Lower lobe of right lung (tissue), 2 donors: ENCODE measurements around the gene GSN. TPM values are rescaled to one million over a fixed set of nuclear protein-coding genes. Genes with fewer than 3 reads are reported as not detected.

Experiments
- ATAC-seq, 2 donors: fragments of 200-7000 bp; cut with Tn5 transposase; one replicate each; pipeline ENCODE4 v1.9.1; 2020 to 2022; ENCODE audit warnings: mild to moderate bottlenecking in 2 of 2, moderate library complexity in 2 of 2
- DNase-seq: peaks from one replicate; pipeline ENCODE4 v3.0.0-alpha.2; 2020
- H3K27ac ChIP-seq: fragments of 200-600 bp; one replicate; pipeline ENCODE4 v1.8.0; 2022
- H3K27me3 ChIP-seq: fragments of 200-600 bp; one replicate; pipeline ENCODE4 v1.8.0; 2022; ENCODE audit warnings: low read depth
- H3K36me3 ChIP-seq: fragments of 200-600 bp; one replicate; pipeline ENCODE4 v1.8.0; 2022; ENCODE audit warnings: mild to moderate bottlenecking
- H3K4me1 ChIP-seq: fragments of 200-600 bp; one replicate; pipeline ENCODE4 v1.8.0; 2022
- H3K4me3 ChIP-seq: fragments of 200-600 bp; one replicate; pipeline ENCODE4 v1.8.0; 2022; ENCODE audit warnings: mild to moderate bottlenecking
- H3K9me3 ChIP-seq: fragments of 200-600 bp; one replicate; pipeline ENCODE4 v1.8.0; 2022
- CTCF ChIP-seq: fragments of 200-600 bp; IDR thresholded peaks from one replicate; pipeline ENCODE4 v1.8.0; 2022; ENCODE audit warnings: antibody characterized with exemption, mild to moderate bottlenecking
- intact Hi-C: fragments of 100-400 bp; cut with DNase I; formaldehyde crosslinking; loops from one replicate; pipeline ENCODE4 v1.11.0; 2022
- total RNA-seq: library from RNA; stranded (reverse); fragmentation: NEBNext Ultra II Directional; extraction: Animal tissue kit (Norgen Biotek cat#: 25700); gene quantifications from one replicate; pipeline ENCODE4 v1.2.1, GENCODE V29; 2021
- donor health status: DM: no; HTN: yes; CAD: no; lungs with severe emphysema.

Gene GSN
- total RNA-seq, 1 donor from 2014 or later = 388 TPM

- intact Hi-C loops = loop anchor here (10.0 kb wide), 1 partner anchor 94 kb away; no protein-coding TSS in a partner anchor
- H3K27ac ChIP-seq = no peak overlapping the region
- peaks cover 4% of the 10 kb centered on the region for H3K4me1 ChIP-seq
- DNase-seq (no peak), ATAC-seq (no peak)
- no peak overlapping the region for H3K4me3 ChIP-seq
- H3K9me3 ChIP-seq = no peaks in the 10 kb centered on the region
- no peak for TF ChIP-seq CTCF
- no peaks in the 10 kb centered on the region for H3K27me3 ChIP-seq
- peaks cover 97% of the 10 kb centered on the region for H3K36me3 ChIP-seq
These were observed 42.6 kb downstream of the GSN start for GRCh38 chr9:121310571-121310970.

- H3K27ac ChIP-seq = no peak overlapping the region
- intact Hi-C loops = loop anchor here (10.0 kb wide), 1 partner anchor 93 kb away; no protein-coding TSS in a partner anchor
- H3K4me1 ChIP-seq = no peaks in the 10 kb centered on the region
- H3K36me3 ChIP-seq = peaks cover 98% of the 10 kb centered on the region
- no peaks in the 10 kb centered on the region for H3K9me3 ChIP-seq
- peak; percentile 33 for DNase-seq
- ATAC-seq = peak in 1 of 2 donors; percentile 13
- no peak for TF ChIP-seq CTCF
- H3K4me3 ChIP-seq = no peak overlapping the region
- H3K27me3 ChIP-seq = no peaks in the 10 kb centered on the region
These were observed 44.2 kb downstream of the GSN start for GRCh38 chr9:121312169-121312568.

DNA sequence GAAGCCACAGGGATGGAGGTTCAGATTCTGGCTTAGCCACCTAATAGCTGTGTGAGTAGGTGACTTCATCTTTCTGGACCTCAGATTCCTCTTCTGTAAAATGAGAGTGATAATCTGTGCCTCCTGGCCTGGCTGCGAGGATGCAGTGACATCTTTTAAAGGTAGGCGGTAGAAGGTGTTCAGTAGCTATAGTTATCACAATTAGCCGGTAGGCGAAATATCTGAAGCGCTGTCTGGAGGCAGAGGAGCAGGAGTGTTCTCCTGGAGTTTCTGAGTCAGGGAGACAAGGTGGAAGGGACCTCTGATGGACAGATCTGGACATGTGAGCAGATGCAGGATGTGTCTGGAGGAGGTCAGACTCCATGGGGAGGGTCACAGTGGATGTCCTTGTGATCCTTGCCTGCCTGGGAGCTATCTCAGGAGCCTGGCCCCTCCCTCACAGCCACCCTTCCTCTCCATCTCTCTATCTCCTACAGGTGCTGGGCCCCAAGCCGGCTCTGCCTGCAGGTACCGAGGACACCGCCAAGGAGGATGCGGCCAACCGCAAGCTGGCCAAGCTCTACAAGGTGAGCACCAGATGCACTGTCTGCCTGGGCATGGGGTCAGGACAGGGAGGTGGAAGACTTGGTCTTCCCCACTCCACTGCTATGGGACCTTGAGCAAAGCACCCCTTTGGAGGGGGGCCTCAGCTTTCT lies 45.6 kb downstream of the GSN start:
- Histone ChIP-seq H3K27me3 (no peaks in the 10 kb centered on the region), H3K27ac (peak overlapping the region; percentile 13), H3K9me3 (no peaks in the 10 kb centered on the region), H3K4me1 (no peaks in the 10 kb centered on the region), H3K36me3 (peaks cover 98% of the 10 kb centered on the region), H3K4me3 (no peak overlapping the region)
- no peak for TF ChIP-seq CTCF
- DNase-seq (peak; percentile 36), ATAC-seq (no peak)
- intact Hi-C loops = loop anchor here (10.0 kb wide), 1 partner anchor 91 kb away; no protein-coding TSS in a partner anchor

DNA sequence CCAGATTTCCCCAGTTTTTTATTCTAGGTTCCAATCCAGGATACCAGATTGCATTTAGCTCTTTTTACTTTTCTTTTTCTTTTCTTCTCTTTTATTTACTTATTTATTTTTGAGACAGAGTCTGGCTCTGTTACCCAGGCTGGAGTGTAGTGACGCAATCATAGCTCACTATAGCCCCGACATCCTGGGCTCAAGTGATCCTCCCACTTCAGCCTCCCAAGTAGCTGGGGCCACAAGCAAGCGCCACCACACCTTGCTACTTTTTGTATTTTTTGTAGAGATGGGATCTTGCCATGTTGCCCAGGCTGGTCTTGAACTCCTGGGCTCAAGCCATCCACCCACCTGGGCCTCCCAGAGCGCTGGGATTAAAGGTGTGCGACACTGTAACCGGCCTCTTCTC lies 48.4 kb downstream of the GSN start:
- Histone ChIP-seq H3K27me3 (no peaks in the 10 kb centered on the region), H3K4me1 (peaks cover 16% of the 10 kb centered on the region), H3K4me3 (no peak overlapping the region), H3K9me3 (no peaks in the 10 kb centered on the region), H3K36me3 (peaks cover 92% of the 10 kb centered on the region), H3K27ac (no peak overlapping the region)
- intact Hi-C loops = loop anchor here (10.0 kb wide), 1 partner anchor 88 kb away; no protein-coding TSS in a partner anchor
- DNase-seq (peak; percentile 10), ATAC-seq (no peak)
- no peak for TF ChIP-seq CTCF

- H3K4me1 ChIP-seq = peaks cover 22% of the 10 kb centered on the region
- H3K27me3 ChIP-seq = no peaks in the 10 kb centered on the region
- DNase-seq (peak; percentile 20), ATAC-seq (no peak)
- no peak overlapping the region for H3K4me3 ChIP-seq
- no peak overlapping the region for H3K27ac ChIP-seq
- H3K9me3 ChIP-seq = no peaks in the 10 kb centered on the region
- peaks cover 92% of the 10 kb centered on the region for H3K36me3 ChIP-seq
- TF ChIP-seq CTCF = no peak
- intact Hi-C loops = loop anchor here (10.0 kb wide), 1 partner anchor 88 kb away; no protein-coding TSS in a partner anchor
These were observed 49.0 kb downstream of the GSN start for GRCh38 chr9:121316852-121317373.
